NCI-H2081 treated with DMSO at 0.1 percent for 48 hours (cell line): ENCODE results near the gene MCHR1.
"Not testable (repeated sequence)": the region's sequence is repeated elsewhere in the genome, so short reads cannot be mapped to it uniquely, and the experiment has no call there.

Source experiments
- DNase-seq: peaks from one replicate; lab custom pipeline; 2025; lab: John Stamatoyannopoulos, UW

The MCHR1 gene

DNA sequence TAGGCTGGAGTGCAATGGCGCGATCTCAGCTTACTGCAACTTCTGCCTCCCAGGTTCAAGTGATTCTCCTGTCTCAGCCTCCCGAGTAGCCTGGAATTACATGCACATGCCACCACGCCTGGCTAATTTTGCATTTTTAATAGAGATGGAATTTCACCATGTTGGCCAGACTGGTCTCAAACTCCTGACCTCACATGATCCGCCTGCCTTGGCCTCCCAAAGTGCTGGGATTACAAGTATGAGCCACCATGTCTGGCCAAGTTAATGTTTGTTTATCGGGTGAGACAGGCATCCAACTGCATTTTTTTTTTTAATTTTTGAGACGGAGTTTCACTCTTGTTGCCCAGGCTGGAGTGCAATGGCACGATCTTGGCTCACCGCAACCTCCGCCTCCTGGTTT, 22.6 kb upstream of the MCHR1 start:
- DNase-seq: not testable (repeated sequence)

DNA sequence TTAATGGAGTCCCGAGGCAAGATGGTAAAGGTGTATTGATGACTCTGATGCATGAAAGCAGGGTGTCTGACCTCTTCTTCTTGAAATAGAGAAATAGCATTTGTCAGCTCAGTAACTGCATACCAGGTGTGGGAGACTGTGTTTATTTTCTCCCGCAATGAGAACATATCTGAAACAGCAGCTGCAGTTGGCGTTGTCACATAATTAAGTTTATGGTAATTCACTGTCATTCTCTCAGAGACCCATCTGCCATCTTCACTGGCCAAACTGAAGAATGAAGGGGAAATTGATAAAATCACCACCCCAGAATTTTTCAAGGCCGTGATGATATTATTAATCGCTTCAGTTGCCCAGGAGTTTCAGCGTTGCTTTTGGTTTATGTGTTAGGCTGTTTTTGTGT, 20.1 kb upstream of the MCHR1 start:
- DNase-seq: no peak

DNA sequence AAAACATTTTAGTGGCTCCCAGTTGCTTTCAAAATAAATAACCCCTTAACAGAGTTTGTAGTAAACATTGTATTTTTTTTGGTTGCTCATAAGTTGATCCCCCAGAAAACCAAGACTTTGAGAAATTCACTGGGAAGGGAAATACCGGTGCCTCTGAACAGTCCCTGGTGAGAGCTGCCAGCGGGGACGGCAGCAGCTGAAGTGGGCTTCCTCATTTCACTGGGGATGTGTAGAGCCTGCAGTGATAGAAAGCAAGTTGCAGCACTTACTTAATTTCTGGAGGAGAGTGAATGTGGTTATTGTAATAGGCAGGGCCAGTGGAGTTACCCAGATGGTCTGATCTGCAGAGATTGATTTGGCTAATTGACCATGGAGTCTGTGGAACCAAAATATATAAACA, 18.6 kb upstream of the MCHR1 start:
- DNase-seq: no peak

DNA sequence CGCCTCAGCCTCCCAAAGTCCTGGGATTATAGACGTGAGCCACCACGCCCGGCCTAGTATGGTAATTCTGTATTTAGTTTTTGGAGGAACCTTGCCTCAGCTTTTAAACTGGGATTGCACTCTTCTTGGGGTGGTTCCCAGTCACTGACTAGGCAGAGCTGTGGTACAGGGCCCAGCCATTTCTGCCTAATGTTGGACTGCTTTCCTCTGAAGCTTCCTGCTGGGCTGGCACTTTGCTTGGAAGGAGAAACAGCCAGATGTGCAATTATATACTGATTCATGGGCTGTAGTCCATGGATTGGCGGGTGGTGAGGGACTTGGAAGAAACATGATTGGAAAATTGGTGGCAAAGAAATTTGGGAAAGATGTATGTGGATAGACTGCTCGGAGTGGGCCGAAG, 17.6 kb upstream of the MCHR1 start:
- DNase-seq: no peak

DNA sequence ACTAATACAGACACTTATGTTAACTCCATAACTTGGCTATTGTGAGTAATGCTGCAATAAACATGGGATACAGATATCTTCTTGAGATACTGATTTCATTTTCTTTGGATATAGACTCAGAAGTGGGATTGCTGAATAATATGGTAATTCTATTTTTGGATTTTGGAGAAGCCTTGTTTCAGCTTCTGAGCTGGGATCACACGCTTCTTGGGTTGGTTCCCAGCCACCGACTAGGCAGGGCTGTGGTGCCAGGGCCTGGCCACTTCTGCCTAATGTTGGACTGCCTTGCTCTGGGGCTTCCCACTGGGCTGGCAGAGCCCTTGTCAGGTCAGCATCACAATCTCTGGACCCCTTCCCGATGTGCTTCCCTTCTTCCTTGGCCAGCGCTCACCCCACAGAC, 14.0 kb upstream of the MCHR1 start:
- DNase-seq: no peak

DNA sequence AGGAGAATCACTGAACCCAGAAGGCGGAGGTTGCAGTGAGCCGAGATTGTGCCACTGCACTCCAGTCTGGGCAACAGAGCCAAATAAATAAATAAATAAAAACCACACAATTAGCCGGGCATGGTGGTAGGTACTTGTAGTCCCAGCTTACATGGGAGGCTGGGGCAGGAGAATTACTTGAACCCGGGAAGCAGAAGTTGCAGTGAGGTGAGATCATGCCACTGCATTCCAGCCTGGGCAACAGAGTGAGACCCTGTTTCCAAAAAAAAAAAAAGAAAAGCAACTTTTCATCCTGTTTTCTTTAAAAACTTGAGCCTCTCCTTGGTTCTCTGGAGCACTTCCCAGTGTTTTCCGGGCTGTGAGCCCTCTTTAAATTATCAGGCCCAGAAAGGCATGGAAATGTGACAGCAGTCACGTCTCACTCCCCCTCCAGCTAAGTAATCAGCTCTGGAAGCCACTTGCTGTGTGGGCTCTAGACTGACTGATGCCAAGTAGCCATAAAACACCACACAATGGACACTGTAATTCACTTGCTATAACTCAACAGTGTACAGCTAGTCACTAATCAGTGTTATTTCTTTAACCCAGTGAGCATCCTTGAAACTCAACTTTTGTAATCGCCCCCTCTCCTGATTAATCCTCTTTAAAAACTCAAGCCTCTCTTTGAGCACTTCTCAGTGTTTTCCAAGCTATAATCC, 13.0 kb upstream of the MCHR1 start:
- DNase-seq: no peak

DNA sequence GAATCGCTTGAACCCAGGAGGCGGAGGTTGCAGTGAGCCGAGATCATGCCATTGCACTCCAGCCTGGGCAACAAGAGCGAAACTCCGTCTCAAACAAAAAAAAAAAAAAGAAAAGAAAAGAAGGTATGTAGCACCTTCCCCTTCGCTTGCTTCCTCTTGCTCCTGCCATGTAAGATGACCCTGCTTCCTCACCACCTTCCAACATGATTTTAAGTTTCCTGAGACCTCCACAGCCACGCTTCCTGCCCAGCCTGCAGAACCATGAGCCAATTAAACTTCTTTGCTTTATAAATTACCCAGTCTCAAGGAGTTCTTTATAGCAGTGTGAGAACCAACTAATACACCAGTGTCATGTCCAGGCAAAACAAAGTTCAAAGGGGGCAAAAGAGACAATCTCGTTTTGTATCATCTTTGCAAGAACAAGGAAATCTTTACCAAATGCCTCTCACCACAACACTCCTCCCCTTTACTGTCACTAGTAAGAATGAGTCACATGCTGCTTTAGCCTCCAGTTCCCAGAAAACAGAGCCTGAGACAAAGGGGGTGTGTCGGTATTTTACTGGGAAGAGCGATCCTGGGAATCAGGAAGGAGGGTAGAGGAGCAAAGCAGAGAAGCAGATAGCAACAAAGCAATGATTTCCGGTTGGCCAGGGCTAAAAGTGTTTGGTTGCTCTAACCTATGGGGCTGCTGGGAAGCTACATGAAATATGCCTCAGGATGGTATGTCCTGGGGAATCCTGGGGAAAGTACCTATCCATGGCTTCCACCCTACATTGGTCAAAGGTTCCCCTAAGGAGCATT, 10.5 kb upstream of the MCHR1 start:
- DNase-seq: no peak

DNA sequence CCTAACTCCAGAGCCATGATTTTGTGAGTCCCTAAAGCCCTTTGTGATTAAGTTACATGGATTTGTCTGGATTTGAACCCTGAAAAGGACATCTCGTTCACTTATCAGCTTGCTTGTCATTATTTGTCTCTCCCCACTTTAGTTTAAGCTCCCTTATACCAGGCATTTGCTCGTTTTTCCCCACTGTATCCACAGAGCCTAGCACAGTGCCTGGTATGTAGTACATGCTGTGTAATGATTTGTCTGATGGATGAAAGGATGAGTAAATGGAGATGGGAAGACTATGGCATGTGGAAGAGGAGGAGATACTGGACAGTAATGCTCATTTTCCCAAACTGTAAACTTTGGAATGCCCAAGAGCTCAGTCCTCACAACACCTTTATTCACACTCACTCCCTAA, 9.2 kb upstream of the MCHR1 start:
- no peak for DNase-seq

DNA sequence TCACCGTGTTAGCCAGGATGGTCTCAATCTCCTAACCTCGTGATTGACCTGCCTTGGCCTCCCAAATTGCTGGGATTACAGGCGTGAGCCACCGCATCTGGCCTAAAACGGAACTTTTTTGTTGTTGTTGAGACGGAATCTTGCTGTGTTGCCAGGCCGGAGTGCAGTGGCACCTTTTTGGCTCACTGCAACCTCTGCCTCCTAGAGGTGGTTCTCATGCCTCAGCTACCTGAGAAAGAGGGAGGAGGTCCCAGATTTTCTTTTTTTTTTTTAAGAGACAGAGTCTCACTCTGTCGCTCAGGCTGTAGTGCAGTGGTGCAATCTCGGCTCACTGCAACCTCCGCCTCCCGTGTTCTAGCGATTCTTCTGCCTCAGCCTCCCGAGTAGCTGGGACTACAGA, 7.9 kb upstream of the MCHR1 start:
- DNase-seq: no peak

DNA sequence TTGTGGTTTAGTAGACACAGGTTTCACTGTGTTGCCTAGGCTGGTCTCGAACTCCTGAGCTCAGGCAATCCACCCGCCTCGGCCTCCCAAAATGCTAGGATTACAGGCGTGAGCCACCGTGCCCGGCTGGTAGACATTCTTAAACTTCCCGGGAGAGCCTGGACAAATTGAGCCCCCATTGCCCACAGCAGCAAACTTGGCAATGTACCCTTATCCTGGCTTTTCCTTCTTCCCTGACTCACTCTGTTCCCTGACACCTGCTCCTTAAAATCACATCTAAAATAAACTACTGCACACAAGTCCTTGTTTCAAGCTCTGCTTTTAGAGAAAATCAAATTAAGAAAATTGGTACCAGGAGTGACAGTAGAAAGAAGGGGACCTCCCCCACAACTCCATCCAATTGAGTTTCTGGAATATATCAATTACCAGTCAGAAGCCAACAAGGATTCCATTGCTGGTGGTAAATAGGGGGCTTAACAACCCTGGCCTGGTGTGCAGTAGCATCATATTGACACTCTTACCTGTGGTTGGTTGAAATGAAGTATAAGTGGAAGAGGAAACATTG, 7.4 kb upstream of the MCHR1 start:
- DNase-seq: no peak

DNA sequence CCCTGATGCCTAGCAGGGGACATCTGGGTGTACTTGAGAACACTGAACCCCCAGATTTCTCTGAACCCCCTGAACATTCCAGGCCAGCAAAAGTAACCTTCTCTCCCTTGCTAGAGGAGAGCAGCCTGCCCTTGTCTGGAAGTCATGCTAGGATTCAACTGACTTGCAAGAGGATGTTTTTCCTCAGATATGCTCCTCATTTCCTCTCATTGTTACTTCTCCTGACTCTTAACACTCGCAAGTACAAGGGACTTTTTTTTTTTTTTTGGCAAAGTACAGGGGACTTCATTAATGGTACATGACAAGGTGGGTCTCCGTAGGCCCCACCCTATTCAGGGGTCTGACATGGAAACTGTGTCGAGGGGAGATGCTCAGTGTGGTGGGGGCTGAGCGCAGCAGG, 6.3 kb upstream of the MCHR1 start:
- no peak for DNase-seq

DNA sequence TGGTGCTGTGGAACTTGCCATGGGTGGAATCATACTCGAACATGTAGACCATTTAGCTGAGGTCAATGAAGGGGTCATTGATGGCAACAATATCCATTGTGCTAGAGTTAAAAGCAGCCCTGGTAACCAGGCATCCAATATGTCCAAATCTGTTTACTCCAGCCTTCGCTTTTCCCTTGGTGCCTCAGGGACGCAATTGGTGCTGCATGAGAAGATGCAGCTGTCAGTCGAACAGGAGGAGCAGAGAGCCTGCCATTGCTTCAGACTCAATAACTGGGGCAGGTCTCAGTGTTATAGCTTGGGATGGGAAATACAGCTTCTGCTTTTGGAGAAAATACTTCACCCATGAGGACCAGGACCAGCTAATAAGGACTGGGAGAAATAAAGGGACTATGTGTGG, 5.0 kb upstream of the MCHR1 start:
- no peak for DNase-seq

DNA sequence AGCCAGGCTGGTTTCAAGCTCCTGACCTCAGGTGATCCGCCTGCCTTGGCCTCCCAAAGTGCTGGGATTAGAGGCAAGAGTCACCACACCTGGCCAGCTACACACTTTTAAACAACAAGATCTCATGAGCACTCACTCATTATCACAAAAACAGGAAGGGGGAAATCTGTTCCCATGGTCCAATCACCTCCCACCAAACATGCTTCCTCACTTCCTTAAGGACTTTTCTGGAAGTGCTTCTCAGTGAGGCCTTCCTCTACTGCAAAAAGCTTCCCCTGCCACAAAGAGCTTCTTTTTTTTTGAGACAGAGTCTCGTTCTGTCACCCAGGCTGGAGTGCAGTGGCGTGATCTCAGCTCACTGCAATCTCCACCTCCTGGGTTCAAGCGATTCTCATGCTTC, 3.1 kb upstream of the MCHR1 start:
- not testable (repeated sequence) for DNase-seq

DNA sequence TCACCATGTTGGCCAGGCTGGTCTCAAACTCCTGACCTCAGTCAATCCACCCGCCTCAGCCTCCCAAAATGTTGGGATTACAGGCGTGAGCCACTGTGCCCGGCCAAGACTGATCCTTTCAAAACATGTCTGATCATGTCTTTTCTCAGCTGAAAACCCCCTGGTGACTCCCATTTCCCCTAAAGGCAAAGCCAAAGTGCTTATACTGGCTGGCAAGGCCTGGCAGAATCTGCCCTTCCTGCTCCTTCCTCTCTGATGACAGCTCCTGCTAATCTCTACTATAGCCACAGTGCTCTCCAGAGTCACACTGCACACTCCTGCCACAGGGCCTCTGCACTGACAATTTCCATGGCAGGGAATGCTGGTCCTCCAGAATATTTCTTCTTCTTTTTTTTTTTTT, 2.6 kb upstream of the MCHR1 start:
- DNase-seq: no peak

DNA sequence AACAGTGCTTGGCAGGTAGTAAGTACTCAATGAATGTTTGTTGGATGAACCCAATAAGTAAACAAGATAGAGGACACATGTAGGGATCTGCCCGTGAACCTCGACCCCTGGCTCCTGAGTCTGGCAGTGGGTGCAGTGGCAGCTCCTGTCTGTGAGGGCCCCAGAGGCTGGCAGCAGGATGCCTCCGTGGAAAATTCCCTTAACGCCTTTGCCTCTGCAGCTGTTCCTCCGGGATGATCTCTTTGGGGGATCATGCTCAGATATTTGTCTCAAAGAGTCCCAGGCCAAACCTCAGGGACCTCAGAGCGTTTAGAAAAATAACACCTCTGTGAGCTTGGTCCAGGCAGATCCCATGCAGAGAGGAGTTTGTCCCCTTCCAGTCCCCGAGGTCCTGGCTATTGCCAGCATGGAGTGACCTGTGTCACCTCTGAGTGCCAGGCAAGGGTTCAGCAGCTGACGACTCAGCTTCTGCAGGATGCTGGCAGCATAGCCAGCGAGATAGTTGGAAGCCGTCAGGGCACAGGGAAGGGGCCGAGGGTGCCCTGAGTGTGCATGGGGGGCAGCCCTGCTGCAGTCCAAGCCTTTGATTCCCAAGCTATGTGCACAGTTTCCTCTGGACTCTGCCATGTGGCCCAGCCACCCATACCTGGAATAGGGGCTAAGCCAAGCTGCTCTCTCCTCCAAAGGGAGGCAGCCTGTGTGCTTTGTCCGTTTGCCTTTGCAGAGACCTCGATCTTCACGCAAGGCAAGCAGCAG, 613 bp upstream of the MCHR1 start:
- no peak for DNase-seq

DNA sequence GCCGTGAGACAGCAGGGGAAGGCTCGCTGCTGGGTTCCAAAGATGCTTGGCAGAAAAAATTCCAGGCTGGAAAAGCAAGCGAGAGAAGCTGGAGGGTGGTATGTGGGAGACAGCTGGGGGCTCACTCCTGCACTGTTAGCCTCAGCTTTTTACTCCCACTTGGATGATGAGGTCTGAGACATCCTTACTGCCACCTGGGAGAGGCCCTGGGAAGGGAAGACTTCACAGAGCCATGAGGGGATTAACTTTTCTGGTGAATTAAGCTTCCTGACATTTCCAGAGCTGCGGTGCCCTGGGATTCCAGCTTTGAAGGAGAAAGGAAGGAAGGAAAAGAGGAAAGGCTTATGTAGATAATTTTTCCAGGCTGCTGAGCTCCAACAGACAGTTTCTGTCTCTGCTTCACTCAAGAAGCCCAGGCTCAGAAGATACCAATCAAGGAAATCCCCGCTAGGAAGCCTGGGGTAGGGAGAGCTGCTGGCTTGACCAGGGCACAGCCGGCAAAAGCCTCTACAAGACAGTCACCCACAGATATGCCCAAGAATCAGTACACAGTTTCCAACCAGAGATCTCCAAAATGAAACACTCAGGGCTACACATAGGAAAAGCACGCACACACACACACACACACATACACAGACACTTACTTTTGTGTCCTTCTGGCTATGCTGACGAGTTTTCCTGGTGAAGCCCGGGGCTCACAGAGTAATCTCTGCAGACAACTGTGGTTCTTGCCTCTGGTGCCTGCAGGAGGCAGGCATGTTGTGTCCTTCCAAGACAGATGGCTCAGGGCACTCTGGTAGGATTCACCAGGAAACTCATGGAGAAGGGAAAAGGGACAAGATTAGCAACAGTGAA, 907 bp downstream of the MCHR1 start:
- no peak for DNase-seq

DNA sequence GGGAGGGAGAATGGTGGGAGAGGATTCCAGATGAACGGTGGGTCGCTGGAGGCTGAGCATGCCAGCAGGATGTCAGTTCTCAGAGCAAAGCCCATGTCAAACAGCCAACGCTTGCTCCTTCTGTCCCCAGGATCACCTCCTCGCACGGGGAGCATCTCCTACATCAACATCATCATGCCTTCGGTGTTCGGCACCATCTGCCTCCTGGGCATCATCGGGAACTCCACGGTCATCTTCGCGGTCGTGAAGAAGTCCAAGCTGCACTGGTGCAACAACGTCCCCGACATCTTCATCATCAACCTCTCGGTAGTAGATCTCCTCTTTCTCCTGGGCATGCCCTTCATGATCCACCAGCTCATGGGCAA, 1.5 kb downstream of the MCHR1 start:
- DNase-seq: no peak

DNA sequence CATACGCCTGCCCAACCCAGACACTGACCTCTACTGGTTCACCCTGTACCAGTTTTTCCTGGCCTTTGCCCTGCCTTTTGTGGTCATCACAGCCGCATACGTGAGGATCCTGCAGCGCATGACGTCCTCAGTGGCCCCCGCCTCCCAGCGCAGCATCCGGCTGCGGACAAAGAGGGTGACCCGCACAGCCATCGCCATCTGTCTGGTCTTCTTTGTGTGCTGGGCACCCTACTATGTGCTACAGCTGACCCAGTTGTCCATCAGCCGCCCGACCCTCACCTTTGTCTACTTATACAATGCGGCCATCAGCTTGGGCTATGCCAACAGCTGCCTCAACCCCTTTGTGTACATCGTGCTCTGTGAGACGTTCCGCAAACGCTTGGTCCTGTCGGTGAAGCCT, 2.2 kb downstream of the MCHR1 start:
- DNase-seq: no peak

DNA sequence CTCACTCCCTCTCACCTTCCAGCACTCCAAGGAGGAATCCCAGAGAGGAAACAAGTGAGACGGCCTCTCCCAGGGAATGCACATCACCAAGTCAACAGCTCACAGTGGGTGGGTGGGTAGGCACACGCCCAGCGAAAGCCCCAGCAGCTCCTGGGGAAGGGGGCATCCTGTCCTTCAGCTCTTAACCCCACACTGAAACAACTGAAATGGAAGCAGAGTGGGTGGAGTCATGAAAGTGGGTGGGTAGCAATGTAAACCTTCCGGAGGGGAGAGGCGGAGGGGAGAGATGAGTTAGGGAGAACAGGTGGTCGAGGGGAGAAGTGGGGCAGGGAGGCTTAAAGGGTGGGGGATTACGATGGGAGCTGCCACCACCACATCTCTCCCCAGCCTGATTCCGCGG, 5.4 kb downstream of the MCHR1 start:
- no peak for DNase-seq

DNA sequence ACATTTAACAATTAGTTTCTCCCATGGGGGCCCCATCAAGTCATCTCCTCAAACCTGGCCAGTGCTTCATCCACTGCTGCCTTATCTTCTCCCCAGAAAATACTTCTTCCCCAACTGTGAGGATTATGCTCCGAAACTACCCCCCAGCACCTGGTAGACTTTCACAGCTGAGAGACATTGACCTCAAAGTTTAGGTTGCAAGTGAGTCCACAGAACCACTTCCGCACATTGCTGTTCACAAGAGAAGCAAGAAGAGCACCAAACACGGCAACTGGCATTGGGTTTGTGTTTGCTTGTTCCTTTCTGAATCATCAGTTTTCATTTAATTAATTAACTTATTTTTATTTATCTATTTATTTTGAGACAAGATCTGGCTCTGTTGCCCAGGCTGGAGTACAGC, 6.1 kb downstream of the MCHR1 start:
- no peak for DNase-seq

DNA sequence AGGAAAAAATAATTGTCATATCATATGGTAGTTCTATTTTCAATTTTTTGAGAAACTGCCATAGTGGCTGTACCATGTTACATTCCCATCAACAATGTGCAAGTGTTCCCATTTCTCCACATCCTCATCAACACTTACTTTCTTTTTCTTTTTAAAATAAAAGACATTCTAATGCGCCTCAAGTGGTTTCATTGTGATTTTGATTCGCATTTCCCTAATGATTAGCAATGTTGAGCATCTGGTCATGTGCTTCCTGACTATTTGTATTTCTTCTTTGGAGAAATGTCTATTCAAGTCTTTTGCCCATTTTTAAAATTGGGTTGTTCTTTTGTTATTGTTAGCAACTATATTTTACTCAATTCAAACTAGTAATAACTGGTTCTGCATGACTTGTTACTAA, 8.4 kb downstream of the MCHR1 start:
- no peak for DNase-seq

DNA sequence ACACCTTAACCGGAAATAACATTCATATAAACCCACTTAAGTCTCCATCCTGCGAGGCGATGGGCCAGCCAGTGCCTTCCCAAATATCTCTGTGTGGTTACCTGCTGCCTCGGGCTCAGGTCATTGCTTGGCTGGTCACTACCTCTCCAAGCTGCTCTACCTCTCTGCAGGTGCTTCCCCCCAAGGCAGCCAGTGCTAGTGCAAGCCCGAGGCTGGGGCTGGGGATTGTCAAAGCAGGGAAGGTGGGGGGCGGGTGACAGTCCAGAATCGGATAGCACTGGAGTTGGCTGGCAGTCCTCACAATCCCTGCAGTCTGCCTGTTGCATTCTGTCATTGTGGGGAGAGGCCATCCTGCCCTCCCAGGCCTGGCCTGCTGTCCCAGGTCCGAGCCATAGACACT, 11.1 kb downstream of the MCHR1 start:
- no peak for DNase-seq
